ENCODE results near the gene PRAMEF12. TPM values are rescaled to one million over a fixed set of nuclear protein-coding genes. Genes with fewer than 3 reads are reported as not detected.

The PRAMEF12 gene
- total and polyA plus RNA-seq, 12 donors: not detected

- 10 to 24% (median 20%) methylated on average over 2 of the region's 2 CpGs for WGBS, 4 donors
- no peaks in the 10 kb centered on the region for H3K4me1 ChIP-seq (replicated peaks in 1 of 2)
- intact Hi-C loops (cut with DNase I): no loop called here
- no peak within 1 kb of the TSS for H3K27ac ChIP-seq
- H3K9me3 ChIP-seq (replicated peaks in 1 of 3): peaks cover 0 to 15% (median 0%) of the 10 kb centered on the region in 3 donors
- no peak for TF ChIP-seq CTCF (IDR thresholded peaks at IDR 0.05)
- TF ChIP-seq POLR2A (IDR thresholded peaks at IDR 0.05): no peak
- H3K27me3 ChIP-seq: peaks cover 11% of the 10 kb centered on the region
- no peak for DNase-seq
- no peak within 1 kb of the TSS for H3K4me3 ChIP-seq
- no peaks in the 10 kb centered on the region for H3K36me3 ChIP-seq (replicated peaks in 1 of 2)
Measured at GRCh38 chr1:12745992-12746323, 27.6 kb upstream of the PRAMEF12 start, which contains the start of gene CFAP107. CFAP107 (plus strand) TSS chr1:12746200; CDS start chr1:12746431, 231 bp downstream.

GRCh38 chr1:12748778-12749355, 24.7 kb upstream of the PRAMEF12 start:
- TF ChIP-seq POLR2A (IDR thresholded peaks at IDR 0.05) (no peak), CTCF (IDR thresholded peaks at IDR 0.05) (no peak)
- no peak overlapping the region for H3K4me3 ChIP-seq
- H3K27ac ChIP-seq: no peak overlapping the region
- H3K27me3 ChIP-seq: peaks cover 8% of the 10 kb centered on the region
- no peak for DNase-seq
- H3K9me3 ChIP-seq (replicated peaks in 1 of 3): peaks cover 0 to 15% (median 0%) of the 10 kb centered on the region in 3 donors
- no peaks in the 10 kb centered on the region for H3K36me3 ChIP-seq (replicated peaks in 1 of 2)
- no peaks in the 10 kb centered on the region for H3K4me1 ChIP-seq (replicated peaks in 1 of 2)
- intact Hi-C loops (cut with DNase I): no loop called here

- intact Hi-C loops (cut with DNase I): no loop called here
- Histone ChIP-seq H3K4me3 (no peak overlapping the region), H3K27me3 (peaks cover 6% of the 10 kb centered on the region), H3K9me3 (replicated peaks in 1 of 3) (peaks cover 0 to 5% (median 0%) of the 10 kb centered on the region in 3 donors), H3K27ac (no peak overlapping the region), H3K4me1 (replicated peaks in 1 of 2) (no peaks in the 10 kb centered on the region), H3K36me3 (replicated peaks in 1 of 2) (no peaks in the 10 kb centered on the region)
- 75 to 79% (median 78%) methylated on average over 4 of the region's 4 CpGs for WGBS, 4 donors
- TF ChIP-seq POLR2A (IDR thresholded peaks at IDR 0.05) (no peak), CTCF (IDR thresholded peaks at IDR 0.05) (no peak)
- DNase-seq: no peak
Measured at GRCh38 chr1:12754738-12755137, 18.8 kb upstream of the PRAMEF12 start.

- TF ChIP-seq CTCF (IDR thresholded peaks at IDR 0.05) (no peak), POLR2A (IDR thresholded peaks at IDR 0.05) (no peak)
- no peak overlapping the region for H3K27ac ChIP-seq
- no peaks in the 10 kb centered on the region for H3K4me1 ChIP-seq (replicated peaks in 1 of 2)
- 42 to 70% (median 53%) methylated on average over 2 of the region's 2 CpGs for WGBS, 4 donors
- intact Hi-C loops (cut with DNase I): no loop called here
- H3K4me3 ChIP-seq: no peak overlapping the region
- H3K27me3 ChIP-seq: peaks cover 6% of the 10 kb centered on the region
- no peak for DNase-seq
- H3K36me3 ChIP-seq (replicated peaks in 1 of 2): no peaks in the 10 kb centered on the region
- H3K9me3 ChIP-seq (replicated peaks in 1 of 3): no peaks in the 10 kb centered on the region
Measured at GRCh38 chr1:12756273-12756672, 17.3 kb upstream of the PRAMEF12 start.
